IPS-20b (cell line): Measurements from ENCODE around the gene PLXND1.
"Not testable (repeated sequence)": the region's sequence is repeated elsewhere in the genome, so short reads cannot be mapped to it uniquely, and the experiment has no call there.

ENCODE experiments used
- H3K27ac ChIP-seq: one replicate; pipeline ENCODE4 v1.5.1; 2013; ENCODE audit warnings: low read length
- H3K27me3 ChIP-seq: 2 replicates; pipeline ENCODE4 v1.6.1; 2013; ENCODE audit warnings: mild to moderate bottlenecking, low read length, inconsistent platforms; ENCODE audit not compliant: insufficient read depth
- H3K36me3 ChIP-seq: 2 replicates; pipeline ENCODE4 v1.6.1; 2013; ENCODE audit warnings: low read depth, mild to moderate bottlenecking, inconsistent platforms, low read length, moderate library complexity; ENCODE audit not compliant: insufficient read depth
- H3K4me1 ChIP-seq: 2 replicates; pipeline ENCODE4 v1.6.1; 2013; ENCODE audit warnings: mild to moderate bottlenecking, control low read depth, inconsistent platforms, low read length, moderate library complexity; ENCODE audit not compliant: insufficient read depth
- H3K4me3 ChIP-seq: 2 replicates; pipeline ENCODE4 v1.5.1; 2013; ENCODE audit warnings: mild to moderate bottlenecking, low read length, inconsistent platforms
- H3K9ac ChIP-seq: 2 replicates; pipeline ENCODE4 v1.6.1; 2013; ENCODE audit warnings: low read depth, mild to moderate bottlenecking, inconsistent platforms, low read length, moderate library complexity
- H3K9me3 ChIP-seq: 2 replicates; pipeline ENCODE4 v1.6.1; 2013; ENCODE audit warnings: mild to moderate bottlenecking, low read depth, low read length, inconsistent platforms; ENCODE audit not compliant: insufficient read depth

Gene PLXND1

GRCh38 chr3:129640985-129641384, 34.5 kb upstream of the PLXND1 start:
- H3K4me3 ChIP-seq, H3K27ac ChIP-seq, H3K9ac ChIP-seq, H3K36me3 ChIP-seq, H3K9me3 ChIP-seq, H3K27me3 ChIP-seq, H3K4me1 ChIP-seq: not testable (repeated sequence)

GRCh38 chr3:129638481-129638880, 32.0 kb upstream of the PLXND1 start:
- Histone ChIP-seq H3K4me3 (no peak overlapping the region), H3K36me3 (no peaks in the 10 kb centered on the region), H3K27ac (no peak overlapping the region), H3K4me1 (no peaks in the 10 kb centered on the region; the same call in 1 of the 2 replicates), H3K9me3 (0 out of 2 replicates have a peak, but pooled peaks cover 6% of the 10 kb centered on the region), H3K9ac (no peak overlapping the region), H3K27me3 (no peaks in the 10 kb centered on the region)

GRCh38 chr3:129636082-129636481, 29.6 kb upstream of the PLXND1 start:
- Histone ChIP-seq H3K36me3 (no peaks in the 10 kb centered on the region), H3K27me3 (no peaks in the 10 kb centered on the region), H3K9ac (no peak overlapping the region), H3K9me3 (0 out of 2 replicates have a peak, but pooled peaks cover 6% of the 10 kb centered on the region), H3K4me1 (no peaks in the 10 kb centered on the region; the same call in 1 of the 2 replicates), H3K27ac (no peak overlapping the region), H3K4me3 (no peak overlapping the region)

GRCh38 chr3:129635656-129636055, 29.2 kb upstream of the PLXND1 start:
- Histone ChIP-seq H3K4me3 (no peak overlapping the region), H3K27ac (no peak overlapping the region), H3K27me3 (no peaks in the 10 kb centered on the region), H3K36me3 (no peaks in the 10 kb centered on the region), H3K4me1 (no peaks in the 10 kb centered on the region; the same call in 1 of the 2 replicates), H3K9ac (no peak overlapping the region), H3K9me3 (0 out of 2 replicates have a peak, but pooled peaks cover 6% of the 10 kb centered on the region)

GRCh38 chr3:129633751-129634481, 27.4 kb upstream of the PLXND1 start:
- no peaks in the 10 kb centered on the region; the same call in 1 of the 2 replicates for H3K4me1 ChIP-seq
- H3K27me3 ChIP-seq: no peaks in the 10 kb centered on the region
- H3K9ac ChIP-seq: no peak overlapping the region
- H3K4me3 ChIP-seq: no peak overlapping the region
- no peak overlapping the region for H3K27ac ChIP-seq
- H3K36me3 ChIP-seq: no peaks in the 10 kb centered on the region
- H3K9me3 ChIP-seq: 0 out of 2 replicates have a peak, but pooled peaks cover 6% of the 10 kb centered on the region

- Histone ChIP-seq H3K27me3 (no peaks in the 10 kb centered on the region), H3K4me3 (no peak overlapping the region), H3K9me3 (0 out of 2 replicates have a peak, but pooled peaks cover 6% of the 10 kb centered on the region), H3K36me3 (no peaks in the 10 kb centered on the region), H3K4me1 (peaks cover 3% of the 10 kb centered on the region; the same call in 1 of the 2 replicates), H3K9ac (no peak overlapping the region), H3K27ac (no peak overlapping the region)
Observed at GRCh38 chr3:129632977-129633376, 26.5 kb upstream of the PLXND1 start.

- Histone ChIP-seq H3K4me3 (no peak overlapping the region), H3K9me3 (0 out of 2 replicates have a peak, but pooled peaks cover 6% of the 10 kb centered on the region), H3K27ac (no peak overlapping the region), H3K4me1 (peaks cover 3% of the 10 kb centered on the region; the same call in 1 of the 2 replicates), H3K36me3 (no peaks in the 10 kb centered on the region), H3K9ac (no peak overlapping the region), H3K27me3 (no peaks in the 10 kb centered on the region)
Observed at GRCh38 chr3:129632556-129632955, 26.1 kb upstream of the PLXND1 start.

- Histone ChIP-seq H3K9ac (no peak overlapping the region), H3K27ac (no peak overlapping the region)
Observed at GRCh38 chr3:129632056-129632455, 25.6 kb upstream of the PLXND1 start.

GRCh38 chr3:129629011-129629410, 22.5 kb upstream of the PLXND1 start:
- no peaks in the 10 kb centered on the region for H3K9me3 ChIP-seq
- H3K27me3 ChIP-seq: no peaks in the 10 kb centered on the region
- H3K27ac ChIP-seq: no peak overlapping the region
- peaks cover 9% of the 10 kb centered on the region for H3K4me1 ChIP-seq
- H3K9ac ChIP-seq: no peak overlapping the region
- no peak overlapping the region for H3K4me3 ChIP-seq
- no peaks in the 10 kb centered on the region for H3K36me3 ChIP-seq

More at GRCh38 chr3:129632056-129632455, 25.6 kb upstream of the PLXND1 start:
- H3K4me1 ChIP-seq: peaks cover 3% of the 10 kb centered on the region; the same call in 1 of the 2 replicates
- H3K36me3 ChIP-seq: no peaks in the 10 kb centered on the region
- H3K4me3 ChIP-seq: no peak overlapping the region
- no peaks in the 10 kb centered on the region for H3K27me3 ChIP-seq
- 0 out of 2 replicates have a peak, but pooled peaks cover 6% of the 10 kb centered on the region for H3K9me3 ChIP-seq

- H3K27ac ChIP-seq: no peak overlapping the region
- no peaks in the 10 kb centered on the region for H3K27me3 ChIP-seq
- peak overlapping the region; percentile 87 for H3K4me3 ChIP-seq
- H3K4me1 ChIP-seq: peaks cover 9% of the 10 kb centered on the region
- H3K9me3 ChIP-seq: no peaks in the 10 kb centered on the region
- peak overlapping the region; percentile 81; the same call in 1 of the 2 replicates for H3K9ac ChIP-seq
- H3K36me3 ChIP-seq: no peaks in the 10 kb centered on the region
Observed at GRCh38 chr3:129628169-129628522, 21.7 kb upstream of the PLXND1 start.

- Histone ChIP-seq H3K4me3 (peak overlapping the region; percentile 87), H3K27ac (no peak overlapping the region), H3K4me1 (peaks cover 9% of the 10 kb centered on the region), H3K9ac (peak overlapping the region; percentile 81), H3K9me3 (no peaks in the 10 kb centered on the region), H3K36me3 (no peaks in the 10 kb centered on the region), H3K27me3 (no peaks in the 10 kb centered on the region)
Observed at GRCh38 chr3:129627350-129628168, 21.1 kb upstream of the PLXND1 start.
